ENCODE results near the gene CMC2.

Gene CMC2

GRCh38 chr16:81003610-81004460, 2.9 kb downstream of the CMC2 start:
- no peak for DNase-seq (ENCODE audit: low read depth in 2 of 3, low spot score in 2 of 3)

DNA sequence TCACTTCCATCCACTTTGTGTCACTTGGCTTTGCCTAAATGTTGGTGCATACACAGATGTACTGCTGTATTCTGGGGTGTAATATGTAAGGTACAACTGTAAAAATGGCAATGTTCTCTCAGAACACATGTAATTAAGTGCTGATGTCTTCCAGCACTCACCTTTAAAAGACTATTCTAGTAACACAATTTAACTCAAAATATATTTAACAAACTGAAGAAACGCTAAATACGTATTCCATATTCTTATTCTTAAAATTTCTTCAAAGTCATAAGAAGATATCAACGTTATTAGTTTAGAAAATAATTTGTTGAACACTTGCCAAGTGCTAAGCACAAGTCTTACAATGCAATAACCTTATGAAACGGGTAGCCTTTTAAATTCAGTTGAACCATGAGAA, 3.6 kb downstream of the CMC2 start:
- DNase-seq (ENCODE audit: low read depth in 2 of 3, low spot score in 2 of 3) = no peak

DNA sequence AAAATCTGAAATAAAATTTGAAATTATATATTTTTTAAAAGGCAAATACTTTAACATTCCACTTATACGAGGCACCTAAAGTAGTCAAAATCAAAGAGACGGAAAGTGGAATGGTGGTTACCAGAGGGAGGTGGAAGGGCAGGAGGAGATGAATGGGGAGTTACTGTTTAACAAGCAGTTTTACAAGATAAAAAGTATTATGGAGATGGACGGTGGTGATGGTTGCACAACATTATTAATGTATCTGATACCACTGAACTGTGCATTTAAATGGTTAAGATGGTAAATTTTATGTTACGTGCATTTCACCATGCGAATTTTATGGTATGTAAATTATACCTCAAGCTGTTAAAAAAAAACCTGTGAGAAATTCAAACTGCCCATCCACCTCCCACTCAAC, 5.4 kb downstream of the CMC2 start:
- DNase-seq (ENCODE audit: low read depth in 2 of 3, low spot score in 2 of 3) = no peak

DNA sequence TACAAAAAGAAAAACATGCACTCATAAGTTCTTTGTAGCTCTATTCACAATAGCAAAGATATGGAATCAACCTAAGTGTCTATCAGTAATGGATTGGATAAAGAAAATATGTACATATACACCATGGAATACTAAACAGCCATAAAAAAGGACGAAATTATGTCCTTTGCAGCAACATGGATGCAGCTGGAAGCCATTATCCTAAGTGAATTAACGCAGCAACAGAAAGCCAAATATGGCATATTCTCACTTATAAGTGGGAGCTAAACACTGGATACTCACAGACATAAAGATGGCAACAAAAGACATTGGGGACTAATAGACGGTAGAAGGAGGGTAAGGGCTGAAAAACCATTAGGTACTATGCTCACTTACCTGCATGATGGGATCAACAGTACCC, 5.8 kb downstream of the CMC2 start:
- no peak for DNase-seq (ENCODE audit: low read depth in 2 of 3, low spot score in 2 of 3)

- no peak for DNase-seq (ENCODE audit: low read depth in 2 of 3, low spot score in 2 of 3)
These were observed 8.6 kb downstream of the CMC2 start for GRCh38 chr16:80997964-80998620.

DNA sequence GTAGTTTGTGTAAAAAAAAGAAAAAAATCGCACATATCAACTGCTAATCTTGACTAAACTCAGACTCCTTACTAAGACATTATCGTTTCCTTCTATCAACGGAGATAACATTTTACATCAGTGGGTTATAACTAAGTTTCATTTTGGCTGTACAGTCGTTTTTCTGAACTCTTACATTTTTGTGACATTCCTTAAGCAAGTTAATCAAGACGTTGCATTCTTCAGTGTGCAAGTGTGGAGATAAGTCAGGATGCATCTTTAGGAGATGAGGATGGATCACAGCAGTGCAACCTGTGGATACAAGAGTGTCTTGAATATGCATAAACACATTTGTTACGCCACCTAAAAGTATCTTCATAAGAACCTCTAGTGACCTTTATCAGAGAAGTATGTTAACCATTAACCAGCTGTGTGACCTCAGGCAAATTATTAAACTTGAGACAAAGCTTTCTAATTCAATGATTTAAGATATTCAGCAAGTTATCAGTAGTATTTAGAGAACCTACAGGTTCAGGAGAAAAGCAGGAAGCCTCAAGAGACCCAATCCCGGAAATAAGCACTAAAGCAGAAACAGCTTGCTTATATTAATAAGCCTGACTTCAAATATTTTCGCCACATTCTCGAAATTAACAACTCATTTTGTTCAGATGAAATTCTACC, 9.4 kb downstream of the CMC2 start:
- no peak for DNase-seq (ENCODE audit: low read depth in 2 of 3, low spot score in 2 of 3)

- DNase-seq (ENCODE audit: low read depth in 2 of 3, low spot score in 2 of 3) = no peak
These were observed 10.0 kb downstream of the CMC2 start for GRCh38 chr16:80996688-80997138.

DNA sequence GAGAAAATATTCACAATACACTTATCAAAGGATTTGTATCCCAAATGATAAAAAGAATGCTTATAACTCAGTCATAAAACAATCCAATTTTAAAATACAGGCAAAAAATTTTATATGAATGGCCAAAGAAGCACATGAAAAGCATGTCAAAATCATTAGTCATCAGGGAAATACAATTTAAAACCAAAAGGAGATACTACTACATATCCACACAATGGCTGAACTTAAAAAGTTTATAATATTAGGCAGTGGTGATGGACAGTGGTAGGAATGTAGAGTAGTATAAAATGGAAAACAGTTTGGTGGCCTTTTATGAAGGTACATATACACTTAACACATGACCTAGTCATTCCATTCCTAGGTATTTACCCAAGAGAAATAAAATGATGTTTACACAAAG, 12.2 kb downstream of the CMC2 start:
- DNase-seq (ENCODE audit: low read depth in 2 of 3, low spot score in 2 of 3) = no peak

- no peak for DNase-seq (ENCODE audit: low read depth in 2 of 3, low spot score in 2 of 3)
These were observed 12.9 kb downstream of the CMC2 start for GRCh38 chr16:80993834-80994233.

- DNase-seq (ENCODE audit: low read depth in 2 of 3, low spot score in 2 of 3) = no peak
These were observed 13.4 kb downstream of the CMC2 start for GRCh38 chr16:80993307-80993706.

- no peak for DNase-seq (ENCODE audit: low read depth in 2 of 3, low spot score in 2 of 3)
These were observed 13.9 kb downstream of the CMC2 start for GRCh38 chr16:80992676-80993293.

- no peak for DNase-seq (ENCODE audit: low read depth in 2 of 3, low spot score in 2 of 3)
These were observed 14.8 kb downstream of the CMC2 start for GRCh38 chr16:80991792-80992430.

- DNase-seq (ENCODE audit: low read depth in 2 of 3, low spot score in 2 of 3) = no peak
These were observed 15.7 kb downstream of the CMC2 start for GRCh38 chr16:80990978-80991377.

DNA sequence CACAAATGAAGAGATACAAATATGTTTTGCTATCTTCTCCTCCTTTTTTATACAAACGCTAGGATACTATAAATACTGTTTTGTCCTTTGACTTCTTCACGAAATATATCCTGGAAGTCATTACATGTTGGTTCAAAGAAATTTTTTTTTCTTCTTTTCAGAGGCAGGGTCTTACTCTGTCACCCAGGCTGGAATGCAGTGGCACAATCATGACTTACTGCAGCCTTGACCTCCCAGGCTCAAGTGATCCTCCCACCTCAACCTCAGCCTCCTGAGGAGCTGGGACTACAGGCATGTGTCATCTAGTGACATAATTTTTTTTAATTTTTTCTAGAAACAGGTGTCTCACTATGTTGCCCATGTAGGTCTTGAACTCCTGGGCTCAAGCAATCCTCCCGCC, 16.1 kb downstream of the CMC2 start:
- no peak for DNase-seq (ENCODE audit: low read depth in 2 of 3, low spot score in 2 of 3)

DNA sequence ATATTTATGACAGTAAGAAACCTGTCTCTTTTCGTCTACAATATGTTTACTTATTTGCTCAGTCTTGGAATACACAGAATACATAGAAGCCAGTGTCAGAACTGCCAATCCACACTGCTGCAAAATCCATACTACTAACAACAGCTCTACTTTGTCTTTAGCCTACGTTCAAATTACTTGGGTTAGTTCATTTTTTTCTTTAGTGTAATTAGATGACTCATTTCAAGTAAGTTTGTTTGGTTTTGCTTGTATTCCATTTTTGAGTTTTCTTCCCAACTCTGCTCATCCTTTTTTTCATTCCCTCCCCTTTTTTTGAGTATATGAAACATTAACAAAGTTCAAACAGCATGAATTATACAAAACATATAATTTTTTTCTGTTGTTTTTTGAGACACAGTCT, 16.9 kb downstream of the CMC2 start:
- DNase-seq (ENCODE audit: low read depth in 2 of 3, low spot score in 2 of 3) = no peak

GRCh38 chr16:80988756-80989155, 17.9 kb downstream of the CMC2 start:
- no peak for DNase-seq (ENCODE audit: low read depth in 2 of 3, low spot score in 2 of 3)

DNA sequence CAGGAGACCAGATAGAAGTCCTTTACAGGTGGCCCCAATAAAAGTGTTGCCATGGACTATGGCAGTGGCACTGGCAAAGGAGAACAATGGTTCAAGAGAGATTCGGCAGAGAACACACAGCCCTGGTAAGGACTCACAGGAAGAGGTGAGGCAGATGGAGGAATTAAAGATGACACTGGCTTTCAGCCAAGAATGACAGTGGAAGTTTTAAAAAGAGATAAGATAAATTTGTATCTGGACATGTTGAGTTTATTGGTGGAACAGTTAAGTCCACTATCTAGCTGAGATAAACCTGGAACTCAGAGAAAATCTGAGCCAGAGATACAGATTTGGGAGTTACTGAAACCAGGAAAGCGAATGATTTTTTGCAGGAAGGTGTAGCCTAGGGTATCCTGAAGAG, 20.1 kb downstream of the CMC2 start:
- DNase-seq (ENCODE audit: low read depth in 2 of 3, low spot score in 2 of 3) = no peak

- no peak for DNase-seq (ENCODE audit: low read depth in 2 of 3, low spot score in 2 of 3)
These were observed 21.1 kb downstream of the CMC2 start for GRCh38 chr16:80985611-80986010.

- DNase-seq (ENCODE audit: low read depth in 2 of 3, low spot score in 2 of 3) = no peak
These were observed 22.4 kb downstream of the CMC2 start for GRCh38 chr16:80984124-80984892.

DNA sequence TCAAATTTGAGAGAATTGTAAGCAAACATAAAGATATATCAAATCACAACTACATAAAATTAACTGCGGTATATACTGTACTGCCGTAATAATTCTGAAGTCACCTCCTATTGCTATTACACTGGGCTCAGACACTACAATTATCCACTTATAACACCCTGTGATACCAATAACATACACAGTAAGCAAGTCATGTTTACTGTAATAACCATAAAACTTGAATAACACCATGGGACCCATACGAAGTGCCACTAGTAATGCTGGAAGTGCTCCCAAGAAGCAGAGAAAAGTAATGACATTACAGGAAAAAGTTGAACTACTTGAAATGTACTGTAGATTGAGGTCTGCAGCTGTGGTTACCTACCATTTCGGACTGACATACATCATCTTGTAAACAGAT, 24.0 kb downstream of the CMC2 start:
- no peak for DNase-seq (ENCODE audit: low read depth in 2 of 3, low spot score in 2 of 3)
